Middle frontal gyrus (tissue), 1 donor: ENCODE measurements around the gene MLEC.
"Not testable (repeated sequence)": the region's sequence is repeated elsewhere in the genome, so short reads cannot be mapped to it uniquely, and the experiment has no call there.

Experiments used
- DNase-seq: peaks from one replicate; pipeline ENCODE4 v3.0.0-alpha.2; 2015; ENCODE audit warnings: low spot score; ENCODE audit errors: extremely low spot score

MLEC gene

GRCh38 chr12:120720987-120721801 is 34.2 kb downstream of the MLEC start:
- DNase-seq, result no peak

GRCh38 chr12:120721866-120722265 is 34.9 kb downstream of the MLEC start:
- no peak for DNase-seq

DNA sequence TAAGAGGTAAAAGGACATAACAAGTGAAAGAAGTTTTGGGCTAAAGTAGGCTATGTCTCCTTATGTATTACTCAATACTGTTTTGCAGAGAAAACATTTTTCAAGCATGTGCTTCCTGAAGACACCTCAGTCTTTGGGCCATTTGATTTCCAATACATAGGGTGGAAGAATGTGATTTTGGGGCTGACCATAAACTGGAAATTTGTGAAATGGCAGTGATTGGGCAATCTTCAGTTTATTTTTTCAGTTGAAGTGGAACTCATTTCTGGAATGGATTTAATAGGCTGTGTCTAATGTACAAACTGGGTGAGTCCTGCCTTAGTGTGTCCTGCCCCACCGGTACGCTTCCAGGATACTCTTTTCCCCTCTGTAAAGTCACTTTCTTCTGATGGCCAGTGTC is 35.8 kb downstream of the MLEC start:
- DNase-seq, result no peak

- DNase-seq, result no peak
These were observed 37.8 kb downstream of the MLEC start for GRCh38 chr12:120724720-120725119.

- DNase-seq, result no peak
These were observed 38.3 kb downstream of the MLEC start for GRCh38 chr12:120725151-120725658.

- DNase-seq, result peak; percentile 34
These were observed 38.9 kb downstream of the MLEC start, which contains the start of gene ACADS for GRCh38 chr12:120725659-120726509. Gene ACADS, plus strand, starts transcription at chr12:120725826. Its CDS starts 60 bp downstream, at chr12:120725886.

GRCh38 chr12:120726510-120726793 is 39.5 kb downstream of the MLEC start:
- DNase-seq, result no peak

DNA sequence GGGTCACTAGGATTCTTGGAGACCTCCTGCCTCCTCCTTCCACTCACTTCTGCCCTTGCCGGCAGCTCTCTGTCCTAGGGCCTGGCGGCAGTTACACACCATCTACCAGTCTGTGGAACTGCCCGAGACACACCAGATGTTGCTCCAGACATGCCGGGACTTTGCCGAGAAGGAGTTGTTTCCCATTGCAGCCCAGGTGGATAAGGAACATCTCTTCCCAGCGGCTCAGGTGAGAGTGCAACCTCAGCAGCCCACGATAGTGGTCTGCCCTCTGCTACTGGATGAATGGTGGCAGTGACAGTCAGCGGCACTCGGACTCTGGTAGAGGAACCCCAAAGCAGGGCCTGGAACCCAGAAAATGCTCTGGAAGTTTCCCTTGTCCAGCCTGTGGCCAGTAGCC is 40.0 kb downstream of the MLEC start:
- DNase-seq, result no peak

- DNase-seq, result not testable (repeated sequence)
These were observed 45.2 kb downstream of the MLEC start for GRCh38 chr12:120732198-120732597.

GRCh38 chr12:120733574-120733973 is 46.6 kb downstream of the MLEC start:
- DNase-seq, result no peak

DNA sequence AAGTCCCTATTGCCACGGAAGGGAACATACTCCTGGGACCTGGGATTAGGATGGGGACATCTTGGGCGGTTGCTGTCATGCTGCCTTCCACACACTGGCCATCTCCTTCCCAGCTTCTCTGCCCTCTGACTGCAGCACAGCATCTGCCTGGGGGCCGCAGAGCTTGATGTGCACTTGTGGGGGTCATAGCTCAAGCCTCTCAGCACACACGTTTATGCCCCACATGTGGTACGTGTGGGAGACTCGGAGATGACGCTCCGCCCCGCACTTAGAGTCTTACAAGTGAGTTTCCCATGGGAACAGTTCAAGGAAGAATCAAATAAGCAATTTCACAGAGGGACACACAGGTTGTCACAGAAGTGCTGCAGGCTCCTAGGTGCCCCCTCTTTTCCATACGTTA is 47.3 kb downstream of the MLEC start:
- no peak for DNase-seq

GRCh38 chr12:120735181-120735580 is 48.2 kb downstream of the MLEC start:
- no peak for DNase-seq

- no peak for DNase-seq
These were observed 49.7 kb downstream of the MLEC start for GRCh38 chr12:120736404-120737331.

- DNase-seq, result no peak
These were observed 50.8 kb downstream of the MLEC start for GRCh38 chr12:120737557-120738251.

GRCh38 chr12:120738252-120739030 is 51.5 kb downstream of the MLEC start:
- DNase-seq, result no peak

GRCh38 chr12:120739031-120739762 is 52.2 kb downstream of the MLEC start:
- no peak for DNase-seq

DNA sequence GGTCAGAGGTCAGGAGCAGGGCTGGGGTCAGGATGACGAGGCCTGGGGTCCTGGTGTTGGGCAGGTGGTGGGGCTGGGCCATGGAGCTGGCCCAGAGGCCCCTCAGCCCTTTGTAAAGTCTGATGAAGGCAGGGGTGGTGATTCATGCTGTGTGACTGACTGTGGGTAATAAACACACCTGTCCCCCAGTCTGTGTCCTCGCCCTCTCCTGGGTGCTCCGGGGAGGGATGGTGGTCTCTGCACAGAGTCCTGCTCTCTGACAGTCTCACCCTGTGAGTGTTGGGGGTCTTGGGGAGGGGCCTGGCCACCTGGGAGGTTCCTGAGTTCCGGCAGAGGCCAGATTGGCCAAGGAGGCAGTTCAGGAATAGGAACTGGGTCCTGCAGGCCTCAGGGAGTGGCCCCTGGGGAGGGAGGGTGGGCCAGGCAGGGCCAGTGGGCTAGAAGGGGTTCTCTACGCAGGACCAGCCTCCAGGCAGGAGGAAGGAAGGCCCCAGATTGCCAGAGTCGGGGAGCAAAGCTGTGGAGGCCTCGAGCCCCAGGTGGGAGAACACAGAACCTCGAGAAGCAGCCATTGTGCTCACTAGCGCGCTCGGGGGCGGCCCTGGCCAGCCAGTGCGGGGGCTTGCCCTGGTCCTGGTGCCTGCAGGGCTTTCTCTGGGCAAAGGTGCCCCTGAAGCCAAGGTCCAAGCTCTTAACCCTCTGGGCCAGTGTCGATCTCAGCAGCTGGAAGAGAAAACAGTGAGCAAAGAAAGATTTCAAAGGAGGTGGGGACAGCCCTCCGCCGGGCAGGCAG is 53.1 kb downstream of the MLEC start:
- no peak for DNase-seq

GRCh38 chr12:120740871-120741270 is 53.9 kb downstream of the MLEC start:
- DNase-seq, result no peak
